Lung (tissue), 12 donors: ENCODE measurements around the gene KCTD16. TPM values are rescaled to one million over a fixed set of nuclear protein-coding genes. Genes with fewer than 3 reads are reported as not detected.

Experiments
- ATAC-seq: fragments of 200-7000 bp; cut with Tn5 transposase; one replicate; pipeline ENCODE4 v1.9.1; 2020; ENCODE audit warnings: moderate number of reproducible peaks; ENCODE audit not compliant: insufficient read depth, low FRiP score
- DNase-seq, 3 donors: peaks; one replicate each; pipeline ENCODE4 v3.0.0-alpha.2; 2013 to 2017
- H3K27ac ChIP-seq, 2 donors: one replicate each; pipeline ENCODE4 v1.5.1; 2013; ENCODE audit warnings: mild to moderate bottlenecking in 2 of 2, moderate library complexity in 2 of 2, control low read depth in 1 of 2, inconsistent platforms in 1 of 2, low read depth in 1 of 2, low read length in 1 of 2
- H3K27me3 ChIP-seq, 3 donors: one replicate each; pipeline ENCODE4 v1.5.1; 2013; ENCODE audit warnings: low read length in 2 of 3; ENCODE audit not compliant: control insufficient read depth in 3 of 3, insufficient read depth in 3 of 3
- H3K36me3 ChIP-seq, 4 donors: one replicate each; pipeline ENCODE4 v1.5.1; 2013; ENCODE audit warnings: low read length in 4 of 4, mild to moderate bottlenecking in 1 of 4, moderate library complexity in 1 of 4; ENCODE audit not compliant: control insufficient read depth in 4 of 4, insufficient read depth in 4 of 4
- H3K4me1 ChIP-seq, 5 donors: one replicate each; pipeline ENCODE4 v1.5.1; 2013; ENCODE audit warnings: low read length in 5 of 5, mild to moderate bottlenecking in 2 of 5, moderate library complexity in 1 of 5; ENCODE audit not compliant: control insufficient read depth in 5 of 5, insufficient read depth in 5 of 5
- H3K4me3 ChIP-seq: one replicate; pipeline ENCODE4 v1.5.1; 2013; ENCODE audit warnings: mild to moderate bottlenecking, control low read depth, moderate library complexity
- H3K9ac ChIP-seq, 2 donors: one replicate each; pipeline ENCODE4 v1.5.1; 2013; ENCODE audit warnings: low read length in 2 of 2, control low read depth in 1 of 2; ENCODE audit not compliant: insufficient read depth in 1 of 2
- H3K9me3 ChIP-seq, 4 donors: one replicate each; pipeline ENCODE4 v1.5.1; 2013; ENCODE audit warnings: low read length in 3 of 4, mild to moderate bottlenecking in 1 of 4, moderate library complexity in 1 of 4; ENCODE audit not compliant: control insufficient read depth in 4 of 4, insufficient read depth in 3 of 4
- WGBS, 2 donors: extraction: QIAGEN DNeasy Blood & Tissue Kit; methylation state at CpG; one replicate each; pipeline ENCODE4 v1.1.7; 2013; 5-methylcytosine and 5-hydroxymethylcytosine counted together
- polyA plus RNA-seq, 2 donors: library from polyadenylated mRNA; stranded (reverse); fragments of 200-250 nt; gene quantifications; one replicate each; pipeline ENCODE4 v1.2.1, GENCODE V29; 2013
- total RNA-seq, 2 donors: library from RNA; depleted of rRNA in 1 of 2; stranded (reverse); fragments of >200 nt in 1 of 2; gene quantifications; one replicate each; pipeline ENCODE4 v1.2.1, GENCODE V29; 2014 to 2021
- TF ChIP-seq, protein P1 (sequence below): IDR thresholded peaks from 2 replicates; pipeline ENCODE4 v1.5.1; 2012; ENCODE audit warnings: mild to moderate bottlenecking; ENCODE audit errors: control extremely low read depth, extremely low read depth
- donor health status: control.
- donor health status: control.
- donor health status: Bipolar disorder and iron deficiency.
- donor health status: healthy.
- donor health status: DM: yes; HTN: yes; CAD: no.

KCTD16 gene
- total and polyA plus RNA-seq, 4 donors = 0.07 to 0.63 (median 0.27) TPM

DNA sequence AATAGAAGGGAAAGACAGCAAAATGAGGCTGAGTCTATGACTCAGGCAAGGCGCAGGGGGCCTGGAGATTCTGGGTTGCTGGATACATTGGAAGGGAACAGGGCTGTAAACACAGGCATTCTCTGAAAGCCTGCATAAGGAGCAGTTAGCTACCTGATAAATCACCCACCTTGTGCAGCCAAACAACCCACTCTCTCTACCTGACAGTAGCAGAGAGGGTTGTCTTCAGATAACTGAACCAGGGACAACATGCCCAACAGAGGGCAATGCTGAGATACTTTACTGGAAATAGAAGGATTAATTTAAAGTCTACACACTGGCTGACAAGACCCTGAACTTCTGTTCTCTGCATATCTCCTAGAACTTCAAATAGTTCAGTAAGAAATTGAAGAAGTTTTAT is 161.6 kb downstream of the KCTD16 start:
- DNase-seq (no peak), ATAC-seq (no peak)
- no peak overlapping the region for H3K27ac ChIP-seq
- no peaks in the 10 kb centered on the region for H3K36me3 ChIP-seq
- TF ChIP-seq, protein P1, sequence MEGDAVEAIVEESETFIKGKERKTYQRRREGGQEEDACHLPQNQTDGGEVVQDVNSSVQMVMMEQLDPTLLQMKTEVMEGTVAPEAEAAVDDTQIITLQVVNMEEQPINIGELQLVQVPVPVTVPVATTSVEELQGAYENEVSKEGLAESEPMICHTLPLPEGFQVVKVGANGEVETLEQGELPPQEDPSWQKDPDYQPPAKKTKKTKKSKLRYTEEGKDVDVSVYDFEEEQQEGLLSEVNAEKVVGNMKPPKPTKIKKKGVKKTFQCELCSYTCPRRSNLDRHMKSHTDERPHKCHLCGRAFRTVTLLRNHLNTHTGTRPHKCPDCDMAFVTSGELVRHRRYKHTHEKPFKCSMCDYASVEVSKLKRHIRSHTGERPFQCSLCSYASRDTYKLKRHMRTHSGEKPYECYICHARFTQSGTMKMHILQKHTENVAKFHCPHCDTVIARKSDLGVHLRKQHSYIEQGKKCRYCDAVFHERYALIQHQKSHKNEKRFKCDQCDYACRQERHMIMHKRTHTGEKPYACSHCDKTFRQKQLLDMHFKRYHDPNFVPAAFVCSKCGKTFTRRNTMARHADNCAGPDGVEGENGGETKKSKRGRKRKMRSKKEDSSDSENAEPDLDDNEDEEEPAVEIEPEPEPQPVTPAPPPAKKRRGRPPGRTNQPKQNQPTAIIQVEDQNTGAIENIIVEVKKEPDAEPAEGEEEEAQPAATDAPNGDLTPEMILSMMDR = no peak
- WGBS, 2 donors = 75 to 93% methylated on average over 1 of the region's 1 CpG
- H3K9ac ChIP-seq = no peak overlapping the region
- peaks cover 0 to 3% (median 0%) of the 10 kb centered on the region in 5 donors for H3K4me1 ChIP-seq
- peaks cover 0 to 6% (median 0%) of the 10 kb centered on the region in 4 donors for H3K9me3 ChIP-seq
- no peak overlapping the region for H3K4me3 ChIP-seq
- peaks cover 0 to 6% (median 0%) of the 10 kb centered on the region in 3 donors for H3K27me3 ChIP-seq

DNA sequence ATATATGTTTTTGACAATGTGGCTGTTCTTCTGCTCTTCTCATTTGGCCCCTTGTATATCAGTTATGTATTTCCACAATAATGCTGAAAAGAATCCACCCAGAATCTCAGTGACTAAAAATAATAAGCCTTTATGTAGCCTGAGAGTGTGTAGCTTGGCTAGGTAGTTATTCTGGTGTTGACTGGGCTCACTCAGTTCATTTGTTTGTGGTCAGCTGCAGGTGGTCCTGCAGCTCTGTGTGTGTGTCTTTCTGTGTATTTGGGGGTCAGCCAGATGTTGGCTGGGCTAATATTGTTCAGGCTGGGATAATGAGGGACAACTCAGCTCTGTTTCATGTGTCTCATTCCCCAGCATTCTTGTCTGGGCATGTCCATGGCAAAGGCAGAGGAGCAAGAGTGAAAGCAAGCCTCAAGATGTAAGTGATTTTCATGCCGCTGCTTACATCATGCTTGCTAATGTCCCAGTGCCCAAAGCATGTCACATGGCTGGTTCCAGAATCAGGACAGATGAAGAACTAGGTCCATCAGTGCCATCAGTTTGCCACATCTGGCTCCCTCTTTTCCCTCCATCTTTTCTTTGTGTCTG is 162.8 kb downstream of the KCTD16 start:
- Histone ChIP-seq H3K9ac (no peak overlapping the region), H3K4me1 (no peaks in the 10 kb centered on the region), H3K9me3 (peaks cover 0 to 6% (median 0%) of the 10 kb centered on the region in 4 donors), H3K27me3 (peaks cover 0 to 6% (median 0%) of the 10 kb centered on the region in 3 donors), H3K36me3 (no peaks in the 10 kb centered on the region), H3K4me3 (no peak overlapping the region), H3K27ac (no peak overlapping the region)
- DNase-seq (no peak), ATAC-seq (no peak)
- 93 to 98% methylated on average over 1 of the region's 1 CpG for WGBS, 2 donors
- TF ChIP-seq, protein P1 = no peak

DNA sequence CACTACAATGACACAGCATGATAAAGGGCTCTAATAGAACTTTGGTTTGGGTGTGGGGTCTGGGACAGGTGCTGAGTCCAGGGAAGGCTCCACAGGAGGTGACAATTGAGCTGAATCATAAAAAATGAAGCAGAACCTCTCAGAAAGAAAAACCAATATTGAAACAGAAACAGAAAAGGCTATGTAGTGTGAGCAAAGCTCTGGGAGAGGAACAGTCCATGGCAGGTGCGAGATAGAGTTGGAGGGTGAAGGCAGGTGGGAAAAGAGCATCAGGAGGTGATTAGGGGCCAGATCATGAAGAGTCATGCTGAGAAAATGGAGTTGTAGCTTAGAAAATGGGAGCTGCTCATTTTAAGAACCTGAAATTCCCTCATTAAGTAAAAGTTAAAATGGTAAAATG is 164.9 kb downstream of the KCTD16 start:
- 90 to 100% methylated on average over 1 of the region's 1 CpG for WGBS, 2 donors
- no peak for DNase-seq
- H3K36me3 ChIP-seq = no peaks in the 10 kb centered on the region
- no peak overlapping the region for H3K27ac ChIP-seq
- TF ChIP-seq, protein P1 = no peak
- no peak overlapping the region for H3K4me3 ChIP-seq
- H3K4me1 ChIP-seq = no peaks in the 10 kb centered on the region
- no peak for ATAC-seq
- peaks cover 0 to 6% (median 0%) of the 10 kb centered on the region in 3 donors for H3K27me3 ChIP-seq
- no peak overlapping the region for H3K9ac ChIP-seq
- peaks cover 0 to 6% (median 0%) of the 10 kb centered on the region in 4 donors for H3K9me3 ChIP-seq
